Stimulated activated memory B cell treated with anti-CD40 and anti-IgM and Interleukin-4, amounts not matched to agents 10 μg/mL and 1 μg/mL and 100 μg/mL, for 72 hours (primary cell): ENCODE data around the gene AKT2.
"Not testable (repeated sequence)": the region's sequence is repeated elsewhere in the genome, so short reads cannot be mapped to it uniquely, and the experiment has no call there.

ENCODE experiments used
- ATAC-seq: fragments of 150-1000 bp; cut with Tn5 transposase; 2 replicates; pipeline ENCODE4 v1.10.0; 2021
- H3K27ac Mint-ChIP-seq: one replicate; pipeline ENCODE4 v1.8.0; 2022; ENCODE audit warnings: mild to moderate bottlenecking, mixed read lengths
- H3K27me3 Mint-ChIP-seq: one replicate; pipeline ENCODE4 v1.8.0; 2022; ENCODE audit warnings: mixed read lengths
- H3K36me3 Mint-ChIP-seq: one replicate; pipeline ENCODE4 v1.8.0; 2022; ENCODE audit warnings: mixed read lengths
- H3K4me1 Mint-ChIP-seq: one replicate; pipeline ENCODE4 v1.8.0; 2022; ENCODE audit warnings: mixed read lengths
- H3K4me3 Mint-ChIP-seq: one replicate; pipeline ENCODE4 v1.8.0; 2022; ENCODE audit warnings: mild to moderate bottlenecking, moderate library complexity, mixed read lengths
- H3K9me3 Mint-ChIP-seq: one replicate; pipeline ENCODE4 v1.8.0; 2022; ENCODE audit warnings: mixed read lengths

The AKT2 gene

GRCh38 chr19:40284501-40285352 is at the start of gene AKT2:
AKT2 (minus strand) TSS chr19:40285345; CDS start chr19:40265267, 20,078 bp downstream.
- Mint-ChIP-seq H3K36me3 (no peaks in the 10 kb centered on the region), H3K9me3 (no peaks in the 10 kb centered on the region), H3K4me3 (peak within 1 kb of the TSS; percentile 84), H3K27me3 (no peaks in the 10 kb centered on the region), H3K27ac (peak within 1 kb of the TSS; percentile 96), H3K4me1 (peaks cover 65% of the 10 kb centered on the region)
- peak; percentile 65 for ATAC-seq

GRCh38 chr19:40333083-40333482 is 47.9 kb upstream of the AKT2 start:
- not testable (repeated sequence) for H3K27ac Mint-ChIP-seq, ATAC-seq, H3K4me1 Mint-ChIP-seq, H3K4me3 Mint-ChIP-seq, H3K27me3 Mint-ChIP-seq, H3K9me3 Mint-ChIP-seq
- peaks cover 64% of the 10 kb centered on the region for H3K36me3 Mint-ChIP-seq

DNA sequence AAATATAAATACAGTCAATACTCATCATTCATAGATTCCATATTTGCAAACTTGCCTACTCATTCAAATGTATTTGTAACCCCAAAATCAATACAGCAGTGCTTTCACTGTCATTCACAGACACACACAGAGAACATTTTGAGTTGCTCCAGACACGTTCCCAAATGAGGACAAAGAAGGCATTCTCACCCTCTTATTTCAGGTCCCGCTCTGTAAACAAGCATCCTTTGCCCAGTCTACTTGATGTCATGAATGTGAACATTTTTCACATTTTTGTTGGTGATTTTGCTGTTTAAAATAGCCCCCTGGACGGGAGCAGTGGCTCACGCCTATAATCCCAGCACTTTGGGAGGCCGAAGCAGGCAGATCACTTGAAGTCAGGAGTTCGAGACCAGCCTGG is 47.5 kb upstream of the AKT2 start:
- Mint-ChIP-seq H3K36me3 (peaks cover 68% of the 10 kb centered on the region), H3K27ac (no peak overlapping the region), H3K27me3 (no peaks in the 10 kb centered on the region), H3K9me3 (no peaks in the 10 kb centered on the region), H3K4me3 (no peak overlapping the region), H3K4me1 (no peaks in the 10 kb centered on the region)
- no peak for ATAC-seq

DNA sequence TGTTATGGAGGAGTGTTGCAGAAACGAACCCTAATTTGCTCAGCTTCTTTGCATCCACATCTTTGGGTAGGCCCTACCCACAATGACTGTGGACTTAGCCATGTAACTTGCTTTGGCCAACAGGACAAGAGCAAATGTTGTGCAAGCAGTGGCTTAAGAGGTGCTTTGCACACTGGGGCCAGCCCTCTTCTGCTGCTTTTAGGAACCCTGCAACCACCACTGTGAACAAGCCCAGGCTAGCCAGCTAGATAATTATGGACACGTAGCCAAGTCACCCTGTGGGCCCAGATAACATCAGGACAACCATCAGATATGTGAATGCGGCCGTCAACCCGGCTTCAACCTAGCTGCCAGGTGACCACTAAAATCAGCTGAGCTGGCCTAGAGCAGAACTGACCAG is 45.9 kb upstream of the AKT2 start:
- Mint-ChIP-seq H3K4me3 (no peak overlapping the region), H3K36me3 (peaks cover 75% of the 10 kb centered on the region), H3K4me1 (no peaks in the 10 kb centered on the region), H3K9me3 (no peaks in the 10 kb centered on the region), H3K27me3 (no peaks in the 10 kb centered on the region), H3K27ac (no peak overlapping the region)
- no peak for ATAC-seq

- ATAC-seq = no peak
- H3K9me3 Mint-ChIP-seq = no peaks in the 10 kb centered on the region
- no peaks in the 10 kb centered on the region for H3K4me1 Mint-ChIP-seq
- no peaks in the 10 kb centered on the region for H3K27me3 Mint-ChIP-seq
- H3K27ac Mint-ChIP-seq = no peak overlapping the region
- H3K36me3 Mint-ChIP-seq = peaks cover 80% of the 10 kb centered on the region
- H3K4me3 Mint-ChIP-seq = no peak overlapping the region
Measured at GRCh38 chr19:40326201-40326600, 41.1 kb upstream of the AKT2 start.

DNA sequence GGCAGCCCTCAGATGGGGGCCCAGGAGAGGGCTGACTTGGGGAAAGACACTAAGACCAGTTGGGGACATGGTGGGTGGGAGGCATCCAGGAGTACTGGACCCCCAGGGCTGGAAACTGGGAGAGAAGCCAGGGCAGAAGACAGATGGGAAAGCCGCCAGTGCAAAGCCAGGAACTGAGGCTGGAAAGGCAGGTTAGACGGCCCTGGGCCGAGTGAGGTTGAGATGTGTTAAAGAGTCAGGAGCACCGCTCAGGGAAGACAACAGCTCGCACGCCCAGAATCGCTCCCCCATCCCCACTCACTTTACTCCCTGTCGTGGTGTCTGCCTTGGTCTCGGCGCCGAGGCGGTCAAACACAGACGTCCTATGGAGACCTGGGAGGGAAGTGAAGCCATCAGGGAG is 38.6 kb upstream of the AKT2 start:
- Mint-ChIP-seq H3K27me3 (no peaks in the 10 kb centered on the region), H3K4me3 (no peak overlapping the region), H3K36me3 (peaks cover 82% of the 10 kb centered on the region), H3K4me1 (no peaks in the 10 kb centered on the region), H3K9me3 (no peaks in the 10 kb centered on the region), H3K27ac (no peak overlapping the region)
- ATAC-seq = no peak

- Mint-ChIP-seq H3K27me3 (no peaks in the 10 kb centered on the region), H3K27ac (no peak overlapping the region), H3K4me1 (no peaks in the 10 kb centered on the region), H3K4me3 (no peak overlapping the region), H3K9me3 (no peaks in the 10 kb centered on the region), H3K36me3 (peaks cover 80% of the 10 kb centered on the region)
- no peak for ATAC-seq
Measured at GRCh38 chr19:40322951-40323615, 37.9 kb upstream of the AKT2 start.

DNA sequence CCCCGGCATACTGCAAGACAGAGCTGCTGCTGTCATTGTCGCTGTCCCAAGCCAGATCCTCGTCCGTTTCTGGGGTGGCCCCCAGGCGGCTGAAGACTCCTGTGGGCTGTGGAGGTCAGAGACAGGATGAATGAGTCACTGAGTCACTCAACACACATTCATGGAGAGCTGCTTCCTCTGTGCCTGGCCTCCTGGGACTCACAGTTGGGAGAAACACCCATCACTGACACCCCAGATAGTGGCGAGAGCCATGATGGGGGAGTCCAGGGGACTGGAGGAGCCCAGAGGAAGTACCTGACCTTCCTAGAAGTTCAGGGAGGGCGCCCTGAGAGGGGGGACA is 37.1 kb upstream of the AKT2 start:
- Mint-ChIP-seq H3K9me3 (no peaks in the 10 kb centered on the region), H3K4me3 (no peak overlapping the region), H3K4me1 (no peaks in the 10 kb centered on the region), H3K27me3 (no peaks in the 10 kb centered on the region), H3K36me3 (peaks cover 71% of the 10 kb centered on the region), H3K27ac (no peak overlapping the region)
- ATAC-seq = no peak

GRCh38 chr19:40321566-40322270 is 36.6 kb upstream of the AKT2 start:
- Mint-ChIP-seq H3K36me3 (peaks cover 68% of the 10 kb centered on the region), H3K27ac (no peak overlapping the region), H3K4me3 (no peak overlapping the region)

DNA sequence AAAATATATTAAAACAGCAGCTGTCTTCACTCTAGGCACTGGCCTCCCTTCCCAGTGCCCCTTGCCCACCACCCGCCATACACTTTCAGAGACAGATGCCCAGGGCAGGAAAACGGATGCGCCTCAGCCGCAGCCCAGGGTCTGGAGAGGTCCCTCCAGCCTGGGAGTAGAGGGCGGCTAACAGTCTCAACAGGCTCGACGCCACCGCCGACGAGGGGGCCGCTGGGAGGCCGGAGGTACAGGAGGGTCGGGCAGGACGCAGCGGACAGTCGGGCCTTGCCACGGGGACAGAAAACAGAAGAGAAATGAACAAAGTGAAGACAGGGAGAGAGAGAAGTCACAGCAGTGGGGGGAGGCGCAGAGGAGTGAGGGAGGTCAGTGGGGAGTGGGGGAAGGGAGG is 35.9 kb upstream of the AKT2 start:
- peaks cover 62% of the 10 kb centered on the region for H3K36me3 Mint-ChIP-seq

More at GRCh38 chr19:40321566-40322270, 36.6 kb upstream of the AKT2 start:
- Mint-ChIP-seq H3K9me3 (no peaks in the 10 kb centered on the region), H3K27me3 (no peaks in the 10 kb centered on the region), H3K4me1 (no peaks in the 10 kb centered on the region)
- no peak for ATAC-seq

GRCh38 chr19:40320558-40320935 is 35.4 kb upstream of the AKT2 start:
- Mint-ChIP-seq H3K27ac (no peak overlapping the region), H3K9me3 (no peaks in the 10 kb centered on the region), H3K27me3 (no peaks in the 10 kb centered on the region), H3K4me1 (no peaks in the 10 kb centered on the region), H3K4me3 (no peak overlapping the region), H3K36me3 (peaks cover 57% of the 10 kb centered on the region)
- ATAC-seq = no peak

More for the DNA sequence above, 35.9 kb upstream of the AKT2 start:
- no peaks in the 10 kb centered on the region for H3K9me3 Mint-ChIP-seq
- H3K27me3 Mint-ChIP-seq = no peaks in the 10 kb centered on the region
- no peak overlapping the region for H3K27ac Mint-ChIP-seq
- no peak overlapping the region for H3K4me3 Mint-ChIP-seq
- no peak for ATAC-seq
- H3K4me1 Mint-ChIP-seq = no peaks in the 10 kb centered on the region

DNA sequence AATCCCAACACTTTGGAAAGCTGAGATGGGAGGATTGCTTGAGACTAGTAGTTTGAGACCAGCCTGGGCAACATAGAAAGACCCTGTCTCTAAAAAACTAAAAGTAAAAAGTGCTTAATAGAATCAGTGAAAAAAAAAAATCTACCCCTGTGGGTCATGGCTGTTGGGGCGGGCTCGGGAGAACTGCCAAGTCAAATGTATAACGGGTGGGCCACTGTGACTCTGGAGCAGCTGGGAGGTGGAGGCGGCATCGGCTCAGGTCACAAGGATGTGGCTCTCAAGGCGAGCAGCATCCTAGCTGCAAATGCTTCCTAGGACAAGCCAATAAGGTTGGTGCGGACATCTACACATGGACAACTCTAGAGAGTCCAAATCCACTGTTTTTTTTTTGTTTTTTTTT is 32.2 kb upstream of the AKT2 start:
- no peaks in the 10 kb centered on the region for H3K9me3 Mint-ChIP-seq
- peaks cover 32% of the 10 kb centered on the region for H3K36me3 Mint-ChIP-seq
- H3K4me1 Mint-ChIP-seq = no peaks in the 10 kb centered on the region
- no peaks in the 10 kb centered on the region for H3K27me3 Mint-ChIP-seq
- no peak overlapping the region for H3K27ac Mint-ChIP-seq
- ATAC-seq = no peak
- no peak overlapping the region for H3K4me3 Mint-ChIP-seq

DNA sequence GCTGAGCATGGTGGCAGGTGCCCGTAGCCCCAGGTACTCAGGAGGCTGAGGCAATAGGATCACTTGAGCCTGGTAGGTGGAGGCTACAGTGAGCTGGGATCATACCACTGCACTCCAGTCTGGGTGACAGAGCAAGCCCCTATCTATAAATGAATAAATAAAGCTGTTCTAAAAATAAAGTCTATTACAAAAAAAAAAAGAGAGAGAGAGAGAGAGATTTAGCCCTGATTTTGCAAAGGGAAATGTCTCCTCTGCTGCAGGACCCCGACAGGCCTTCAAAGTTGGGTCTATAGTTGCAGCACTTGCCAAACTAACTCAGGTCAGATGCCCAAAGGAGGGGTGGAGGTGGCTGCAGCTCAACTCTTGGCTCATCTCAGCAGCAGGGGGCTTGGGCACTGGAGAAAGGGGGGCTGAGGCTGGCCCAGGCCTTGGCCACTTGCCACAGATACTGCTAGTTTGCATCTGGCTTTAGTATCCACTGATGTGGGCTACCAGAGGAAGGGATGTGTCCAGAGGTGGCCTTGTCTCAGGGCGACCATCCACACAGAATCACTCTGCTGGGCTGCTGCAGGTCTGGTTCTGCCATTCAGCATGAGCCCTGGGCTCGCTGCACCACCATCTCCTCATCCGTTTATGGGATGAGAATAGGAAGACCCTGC is 30.8 kb upstream of the AKT2 start:
- H3K9me3 Mint-ChIP-seq = no peaks in the 10 kb centered on the region
- H3K27me3 Mint-ChIP-seq = no peaks in the 10 kb centered on the region
- ATAC-seq = no peak
- H3K27ac Mint-ChIP-seq = no peak overlapping the region
- H3K36me3 Mint-ChIP-seq = peaks cover 20% of the 10 kb centered on the region
- H3K4me3 Mint-ChIP-seq = no peak overlapping the region
- H3K4me1 Mint-ChIP-seq = no peaks in the 10 kb centered on the region

GRCh38 chr19:40314656-40315055 is 29.5 kb upstream of the AKT2 start:
- ATAC-seq = no peak
- H3K9me3 Mint-ChIP-seq = no peaks in the 10 kb centered on the region
- no peak overlapping the region for H3K4me3 Mint-ChIP-seq
- peaks cover 7% of the 10 kb centered on the region for H3K36me3 Mint-ChIP-seq
- H3K27me3 Mint-ChIP-seq = no peaks in the 10 kb centered on the region
- no peaks in the 10 kb centered on the region for H3K4me1 Mint-ChIP-seq
- no peak overlapping the region for H3K27ac Mint-ChIP-seq

GRCh38 chr19:40313229-40313983 is 28.3 kb upstream of the AKT2 start:
- no peaks in the 10 kb centered on the region for H3K27me3 Mint-ChIP-seq
- no peak for ATAC-seq
- H3K9me3 Mint-ChIP-seq = no peaks in the 10 kb centered on the region
- H3K36me3 Mint-ChIP-seq = peaks cover under 1% of the 10 kb centered on the region
- H3K4me3 Mint-ChIP-seq = no peak overlapping the region
- no peaks in the 10 kb centered on the region for H3K4me1 Mint-ChIP-seq
- H3K27ac Mint-ChIP-seq = no peak overlapping the region
